Type B pancreatic cell (in vitro differentiated cells): ENCODE results near the gene OPA3. TPM values are rescaled to one million over a fixed set of nuclear protein-coding genes. Genes with fewer than 3 reads are reported as not detected.

Experiments
- DNase-seq: peaks from one replicate; pipeline ENCODE4 v3.0.0; 2021; ENCODE audit warnings: mixed read lengths; ENCODE audit not compliant: unreplicated experiment; ENCODE audit errors: extremely low spot score
- H3K27ac Mint-ChIP-seq: 2 replicates; pipeline ENCODE4 v1.8.0; 2021; ENCODE audit warnings: mild to moderate bottlenecking, mixed read lengths
- H3K27me3 Mint-ChIP-seq: 2 replicates; pipeline ENCODE4 v1.8.0; 2021; ENCODE audit warnings: mixed read lengths
- H3K36me3 Mint-ChIP-seq: 2 replicates; pipeline ENCODE4 v1.8.0; 2021; ENCODE audit warnings: mixed read lengths
- H3K4me1 Mint-ChIP-seq: one replicate; pipeline ENCODE4 v1.8.0; 2021; ENCODE audit warnings: mixed read lengths; ENCODE audit not compliant: unreplicated experiment
- H3K4me3 Mint-ChIP-seq: 2 replicates; pipeline ENCODE4 v1.8.0; 2021; ENCODE audit warnings: mild to moderate bottlenecking, mixed read lengths
- H3K9me3 Mint-ChIP-seq: 2 replicates; pipeline ENCODE4 v1.8.0; 2021; ENCODE audit warnings: mixed read lengths
- total RNA-seq: library from RNA; stranded (reverse); gene quantifications from 2 replicates; pipeline ENCODE4 v1.2.1, GENCODE V29; 2021; ENCODE audit warnings: low replicate concordance
- TF ChIP-seq, protein P1 (sequence below): fragments of 200-600 bp; sonication (generic); conservative IDR thresholded peaks from 2 replicates; pipeline ENCODE4 v1.5.0; 2021; ENCODE audit warnings: antibody characterized with exemption, mild to moderate bottlenecking

Gene OPA3
- total RNA-seq, 1 donor from 2014 or later = 10.1 TPM

DNA sequence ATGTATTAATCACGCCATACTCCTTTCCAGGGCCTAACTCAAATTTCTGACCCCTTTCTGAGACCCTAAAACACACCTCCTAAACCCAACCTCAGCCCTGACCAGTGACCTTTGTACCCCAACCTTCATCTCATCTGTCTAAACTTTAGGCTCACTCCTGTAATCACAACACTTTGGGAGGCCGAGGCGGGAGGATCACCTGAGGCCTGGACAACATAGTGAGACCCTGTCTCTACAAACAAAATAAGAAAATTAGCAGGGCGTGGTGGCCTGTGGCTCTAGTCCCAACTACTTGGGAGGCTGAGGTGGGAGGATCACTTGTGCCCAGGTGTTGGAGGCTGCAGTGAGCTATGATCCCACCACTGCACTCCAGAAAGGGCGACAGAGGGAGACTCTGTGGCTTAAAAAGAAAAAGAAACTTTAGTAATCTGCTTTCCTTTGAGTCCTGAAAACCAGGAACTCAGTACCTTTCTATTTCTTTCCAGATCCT is 92.4 kb downstream of the OPA3 start:
- Mint-ChIP-seq H3K36me3 (no peaks in the 10 kb centered on the region), H3K27me3 (peaks cover 17% of the 10 kb centered on the region), H3K9me3 (no peaks in the 10 kb centered on the region), H3K4me3 (peak overlapping the region; percentile 88), H3K27ac (peak overlapping the region; percentile 26), H3K4me1 (peaks cover 18% of the 10 kb centered on the region)
- DNase-seq = no peak
- TF ChIP-seq, protein P1, sequence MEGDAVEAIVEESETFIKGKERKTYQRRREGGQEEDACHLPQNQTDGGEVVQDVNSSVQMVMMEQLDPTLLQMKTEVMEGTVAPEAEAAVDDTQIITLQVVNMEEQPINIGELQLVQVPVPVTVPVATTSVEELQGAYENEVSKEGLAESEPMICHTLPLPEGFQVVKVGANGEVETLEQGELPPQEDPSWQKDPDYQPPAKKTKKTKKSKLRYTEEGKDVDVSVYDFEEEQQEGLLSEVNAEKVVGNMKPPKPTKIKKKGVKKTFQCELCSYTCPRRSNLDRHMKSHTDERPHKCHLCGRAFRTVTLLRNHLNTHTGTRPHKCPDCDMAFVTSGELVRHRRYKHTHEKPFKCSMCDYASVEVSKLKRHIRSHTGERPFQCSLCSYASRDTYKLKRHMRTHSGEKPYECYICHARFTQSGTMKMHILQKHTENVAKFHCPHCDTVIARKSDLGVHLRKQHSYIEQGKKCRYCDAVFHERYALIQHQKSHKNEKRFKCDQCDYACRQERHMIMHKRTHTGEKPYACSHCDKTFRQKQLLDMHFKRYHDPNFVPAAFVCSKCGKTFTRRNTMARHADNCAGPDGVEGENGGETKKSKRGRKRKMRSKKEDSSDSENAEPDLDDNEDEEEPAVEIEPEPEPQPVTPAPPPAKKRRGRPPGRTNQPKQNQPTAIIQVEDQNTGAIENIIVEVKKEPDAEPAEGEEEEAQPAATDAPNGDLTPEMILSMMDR = no peak

DNA sequence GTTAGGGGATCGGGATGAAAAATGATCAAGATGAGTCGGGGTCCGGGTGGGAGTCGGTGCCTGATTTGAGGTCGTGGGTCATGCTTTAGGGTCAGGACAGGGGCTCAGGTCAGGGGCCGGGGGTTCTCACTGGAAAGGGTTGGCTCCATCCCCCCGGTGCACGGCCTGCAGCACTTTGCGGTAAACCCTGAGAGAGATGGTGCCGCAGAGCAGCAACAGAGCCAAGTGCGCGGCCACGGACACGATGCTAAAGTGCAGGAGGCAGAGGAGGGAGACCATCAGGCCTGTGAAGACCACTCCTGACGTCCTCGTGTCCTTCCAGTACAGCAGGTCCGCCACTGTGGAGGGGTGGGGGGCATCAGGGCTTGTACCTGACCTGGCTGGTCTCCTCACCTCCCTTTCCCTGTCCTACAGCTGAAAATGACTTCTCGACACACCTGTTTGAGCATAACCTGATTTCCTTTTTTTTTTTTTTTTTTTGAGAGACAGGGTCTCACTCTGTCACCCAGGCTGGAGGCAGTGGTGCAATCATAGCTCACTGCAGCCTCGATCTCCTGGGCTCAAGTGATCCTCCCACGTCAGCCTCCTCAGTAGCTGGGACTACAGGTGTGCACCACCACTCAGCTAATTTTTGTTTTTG is 95.3 kb downstream of the OPA3 start:
- H3K4me1 Mint-ChIP-seq = peaks cover 15% of the 10 kb centered on the region

DNA sequence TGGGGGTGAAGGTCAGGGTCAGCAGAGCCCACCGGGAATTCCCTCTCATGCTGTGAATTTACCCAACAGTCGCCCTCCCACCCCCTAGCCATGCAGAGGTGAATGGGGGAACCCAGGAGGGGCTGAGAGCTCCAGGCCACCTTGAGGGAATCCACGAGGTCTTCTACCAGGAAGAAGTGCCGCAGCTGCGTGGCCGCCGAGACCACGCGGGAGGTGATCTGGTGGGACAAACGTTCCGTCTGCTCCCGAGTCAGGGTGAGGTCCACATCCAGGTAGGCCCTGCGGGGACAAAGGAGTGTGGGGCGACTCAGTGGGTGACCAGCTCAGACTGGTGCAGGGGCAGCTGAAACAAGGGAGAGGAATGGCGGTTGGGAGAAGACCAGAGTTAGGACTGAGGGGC is 95.9 kb downstream of the OPA3 start:
- H3K9me3 Mint-ChIP-seq = no peaks in the 10 kb centered on the region
- no peak overlapping the region for H3K4me3 Mint-ChIP-seq
- H3K27me3 Mint-ChIP-seq = no peaks in the 10 kb centered on the region
- H3K27ac Mint-ChIP-seq = no peak overlapping the region
- peaks cover 15% of the 10 kb centered on the region for H3K4me1 Mint-ChIP-seq
- H3K36me3 Mint-ChIP-seq = no peaks in the 10 kb centered on the region
- TF ChIP-seq, protein P1 = no peak
- DNase-seq = no peak

More for the DNA sequence above, 95.3 kb downstream of the OPA3 start:
- Mint-ChIP-seq H3K4me3 (no peak overlapping the region), H3K27me3 (no peaks in the 10 kb centered on the region), H3K9me3 (no peaks in the 10 kb centered on the region), H3K27ac (no peak overlapping the region), H3K36me3 (no peaks in the 10 kb centered on the region)
- TF ChIP-seq, protein P1 = no peak
- no peak for DNase-seq

DNA sequence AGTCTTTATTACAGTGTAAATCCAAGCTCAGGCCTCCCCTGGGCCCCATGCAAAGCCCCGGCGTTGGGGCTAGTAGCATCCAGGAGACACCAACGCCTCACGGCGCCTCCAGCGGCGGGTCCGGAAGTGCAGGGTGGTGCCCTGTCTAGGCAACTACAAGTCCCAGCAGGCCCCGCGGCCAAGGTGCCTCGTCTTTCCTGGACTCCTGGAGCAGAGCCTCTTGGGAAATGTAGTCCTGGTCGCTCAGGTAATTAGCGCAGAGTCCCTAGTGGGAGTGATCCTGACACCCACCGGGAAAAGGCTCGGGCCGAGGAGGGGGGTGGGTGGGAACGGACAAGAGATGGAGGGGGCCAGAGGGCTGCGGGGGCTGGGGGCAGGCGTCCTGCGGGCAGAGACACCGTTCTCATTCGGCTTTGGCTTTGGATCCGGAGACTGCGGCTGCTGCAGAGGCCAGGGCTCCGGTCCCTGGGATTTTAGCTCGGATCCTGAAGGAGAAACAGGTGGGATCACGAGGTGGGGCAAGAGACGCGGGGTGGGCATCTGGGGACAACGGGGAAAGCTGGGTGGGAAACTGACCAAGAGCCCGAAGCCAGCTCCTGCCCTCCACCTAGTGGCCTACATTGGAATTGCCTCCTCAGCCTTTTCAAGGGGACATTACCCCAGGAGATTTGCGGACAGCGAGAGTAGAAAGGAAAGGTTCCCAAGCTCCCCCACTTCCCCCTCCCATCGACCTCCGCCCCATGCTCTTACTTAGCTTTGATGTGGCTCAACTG is 99.1 kb downstream of the OPA3 start:
- H3K27ac Mint-ChIP-seq = peak overlapping the region; percentile 82
- no peaks in the 10 kb centered on the region for H3K9me3 Mint-ChIP-seq
- TF ChIP-seq, protein P1 = peak; percentile 74
- DNase-seq = peak; percentile 98
- peak overlapping the region; percentile 95 for H3K4me3 Mint-ChIP-seq
- no peaks in the 10 kb centered on the region for H3K4me1 Mint-ChIP-seq
- H3K27me3 Mint-ChIP-seq = no peaks in the 10 kb centered on the region
- H3K36me3 Mint-ChIP-seq = no peaks in the 10 kb centered on the region

DNA sequence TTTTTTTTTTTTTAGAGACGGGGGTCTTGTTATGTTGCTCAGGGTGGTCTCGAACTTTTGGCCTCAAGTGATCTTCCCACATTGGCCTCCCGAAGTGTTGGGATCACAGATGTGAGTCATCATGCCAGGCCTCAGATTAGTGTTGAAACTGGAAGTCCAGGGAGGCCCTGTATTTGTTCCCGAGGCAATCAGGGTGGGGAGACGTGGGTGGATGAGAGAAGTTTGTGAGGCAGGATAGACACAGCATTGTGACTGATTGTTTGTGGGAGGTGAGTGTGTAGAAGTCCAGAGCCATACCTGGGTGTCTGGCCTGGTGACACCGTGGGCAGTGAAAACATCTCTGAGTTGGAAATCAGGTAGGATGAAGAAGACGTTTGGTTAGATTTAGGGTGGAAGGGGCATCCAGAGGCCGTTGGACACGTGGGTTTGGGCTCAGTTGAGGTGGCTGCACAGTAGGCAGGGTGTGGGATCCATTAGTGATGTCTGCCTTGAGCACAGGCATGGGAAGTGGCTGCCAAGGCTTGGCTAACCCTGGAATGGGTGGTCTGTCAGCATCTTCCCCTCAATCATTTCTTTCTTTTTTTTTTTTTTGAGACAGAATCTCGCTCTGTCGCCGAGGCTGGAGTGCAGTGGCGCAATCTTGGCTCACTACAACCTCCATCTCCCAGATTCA is 100.2 kb downstream of the OPA3 start:
- Mint-ChIP-seq H3K9me3 (no peaks in the 10 kb centered on the region), H3K36me3 (no peaks in the 10 kb centered on the region), H3K27me3 (no peaks in the 10 kb centered on the region), H3K27ac (no peak overlapping the region), H3K4me3 (peak overlapping the region; percentile 67), H3K4me1 (no peaks in the 10 kb centered on the region)
- TF ChIP-seq, protein P1 = no peak
- no peak for DNase-seq
